ENCODE data around the gene LZTR1.
"Not testable (repeated sequence)": the region's sequence is repeated elsewhere in the genome, so short reads cannot be mapped to it uniquely, and the experiment has no call there.

DNA sequence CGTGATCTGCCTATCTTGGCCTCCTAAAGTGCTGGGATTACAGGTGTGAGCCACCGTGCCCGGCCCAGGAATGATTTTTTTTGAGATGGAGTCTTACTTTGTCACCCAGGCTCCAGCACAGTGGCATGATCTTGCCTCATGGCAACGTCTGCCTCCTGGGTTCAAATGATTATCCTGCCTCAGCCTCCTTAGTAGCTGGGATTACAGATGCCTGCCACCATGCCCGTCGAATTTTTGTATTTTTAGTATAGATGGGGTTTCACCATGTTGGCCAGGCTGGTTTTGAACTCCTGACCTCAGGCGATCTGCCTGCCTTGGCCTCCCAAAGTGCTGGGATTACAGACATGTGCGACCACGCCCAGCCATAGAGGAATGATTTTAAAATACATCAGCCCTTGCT, 47.0 kb upstream of the LZTR1 start:
- not testable (repeated sequence) for TF ChIP-seq CTCF (IDR thresholded peaks at IDR 0.05); JUNB (IDR thresholded peaks at IDR 0.05); KDM1A (IDR thresholded peaks at IDR 0.05; ENCODE audit: low read depth); MYC (IDR thresholded peaks at IDR 0.05; ENCODE audit: borderline replicate concordance, low read length); SREBF2 (IDR thresholded peaks at IDR 0.05); REST (IDR thresholded peaks at IDR 0.05); USF2 (IDR thresholded peaks at IDR 0.05); HES2 (IDR thresholded peaks at IDR 0.05); ZFP36 (IDR thresholded peaks at IDR 0.05; ENCODE audit: borderline replicate concordance, partially characterized antibody); EP300 (IDR thresholded peaks at IDR 0.05); BHLHE40 (IDR thresholded peaks at IDR 0.05; ENCODE audit: low read depth, low read length); POLR2A (IDR thresholded peaks at IDR 0.05; ENCODE audit: low read length); CEBPB (IDR thresholded peaks at IDR 0.05)
- TF ChIP-seq, protein P1, sequence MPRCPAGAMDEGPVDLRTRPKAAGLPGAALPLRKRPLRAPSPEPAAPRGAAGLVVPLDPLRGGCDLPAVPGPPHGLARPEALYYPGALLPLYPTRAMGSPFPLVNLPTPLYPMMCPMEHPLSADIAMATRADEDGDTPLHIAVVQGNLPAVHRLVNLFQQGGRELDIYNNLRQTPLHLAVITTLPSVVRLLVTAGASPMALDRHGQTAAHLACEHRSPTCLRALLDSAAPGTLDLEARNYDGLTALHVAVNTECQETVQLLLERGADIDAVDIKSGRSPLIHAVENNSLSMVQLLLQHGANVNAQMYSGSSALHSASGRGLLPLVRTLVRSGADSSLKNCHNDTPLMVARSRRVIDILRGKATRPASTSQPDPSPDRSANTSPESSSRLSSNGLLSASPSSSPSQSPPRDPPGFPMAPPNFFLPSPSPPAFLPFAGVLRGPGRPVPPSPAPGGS (IDR thresholded peaks at IDR 0.05): not testable (repeated sequence)

Measured in A549 (cell line).